A549 (cell line): Measurements from ENCODE around the gene CAP2. TPM values are rescaled to one million over a fixed set of nuclear protein-coding genes. Genes with fewer than 3 reads are reported as not detected.

ENCODE experiments used
- ATAC-seq, 2 experiments: fragments of 200-7000 bp in 1 of 2; fragments of >200 bp in 1 of 2; cut with Nextera tagmentation in 1 of 2; cut with Tn5 transposase in 1 of 2; 3 replicates each; pipeline versions ENCODE4 v1.8.0 to v1.9.1; 2018 to 2020; ENCODE audit warnings: mild to moderate bottlenecking in 1 of 2, moderate library complexity in 1 of 2
- CTCF ChIA-PET: fragments of 300-600 bp; sonication (Branson Sonifier 250); formaldehyde crosslinking; extraction: SDS; loops from one replicate; lab custom pipeline; 2021; ENCODE audit warnings: antibody characterized with exemption, inconsistent platforms; lab: Yijun Ruan, JAX
- POLR2A ChIA-PET: fragments of 350-600 bp; formaldehyde crosslinking; extraction: SDS; loops from one replicate; lab custom pipeline; 2021; ENCODE audit warnings: antibody characterized with exemption, inconsistent platforms; lab: Yijun Ruan, JAX
- DNase-seq, 2 experiments: peaks; one replicate each; pipeline versions ENCODE4 v3.0.0 to v3.0.0-alpha.2; 2011 to 2016; ENCODE audit warnings: low read depth in 1 of 2, low spot score in 1 of 2
- FAIRE-seq: peaks from 2 replicates; lab custom pipeline; 2011; peaks lifted over from hg19 to GRCh38; lab: Jason Lieb, UNC
- H3K27ac ChIP-seq, 2 experiments: fragments of >200 bp; sonication (Bioruptor Twin); formaldehyde crosslinking; 3 replicates each; pipeline ENCODE4 v1.5.1; 2016 to 2017
- H3K4me1 ChIP-seq: fragments of >200 bp; sonication (Bioruptor Twin); formaldehyde crosslinking; 3 replicates; pipeline ENCODE4 v1.6.1; 2016
- H3K4me2 ChIP-seq: fragments of >200 bp; sonication (Bioruptor Twin); formaldehyde crosslinking; 3 replicates; pipeline ENCODE4 v1.6.1; 2016
- H3K4me3 ChIP-seq: fragments of >200 bp; sonication (Bioruptor Twin); formaldehyde crosslinking; 3 replicates; pipeline ENCODE4 v1.5.1; 2016
- H3K9me3 ChIP-seq: fragments of >200 bp; sonication (Bioruptor Twin); formaldehyde crosslinking; 3 replicates; pipeline ENCODE4 v1.6.1; 2016
- BHLHE40 ChIP-seq: IDR thresholded peaks from 2 replicates; pipeline ENCODE4 v1.6.1; 2012; ENCODE audit warnings: low read depth, low read length, inconsistent platforms
- CBX8 ChIP-seq: fragments of 200-600 bp; sonication (generic); IDR thresholded peaks from 2 replicates; pipeline ENCODE4 v1.6.1; 2016
- CEBPB ChIP-seq, 2 experiments: fragments of >200 bp in 1 of 2; sonication (Bioruptor Twin) in 1 of 2; formaldehyde crosslinking in 1 of 2; IDR thresholded peaks; 2 replicates each; pipeline ENCODE4 v1.6.1; 2012 to 2016
- CHD2 ChIP-seq: fragments of 150-350 bp; IDR thresholded peaks from 2 replicates; pipeline ENCODE4 v1.6.1; 2014; ENCODE audit warnings: low read length; ENCODE audit not compliant: partially characterized antibody
- CTCF ChIP-seq: fragments of >200 bp; sonication (Bioruptor Twin); formaldehyde crosslinking; IDR thresholded peaks from 3 replicates; pipeline ENCODE4 v1.5.1; 2016
- EHF ChIP-seq: fragments of 250-450 bp; sonication (Bioruptor Pico); IDR thresholded peaks from 2 replicates; pipeline ENCODE4 v1.5.0; 2020; ENCODE audit warnings: mild to moderate bottlenecking
- ESRRA ChIP-seq: fragments of 150-350 bp; IDR thresholded peaks from 2 replicates; pipeline ENCODE4 v1.6.1; 2014; ENCODE audit warnings: mild to moderate bottlenecking, low read length, borderline replicate concordance
- FOSB ChIP-seq: fragments of 250-450 bp; sonication (Bioruptor Pico); IDR thresholded peaks from 2 replicates; pipeline ENCODE4 v1.5.0; 2020; ENCODE audit warnings: mild to moderate bottlenecking, moderate library complexity
- FOSL2 ChIP-seq, 2 experiments: fragments of 450-650 bp in 1 of 2; fragments of >200 bp in 1 of 2; sonication (Bioruptor Twin) in 1 of 2; formaldehyde crosslinking; IDR thresholded peaks; 2 replicates each; pipeline versions ENCODE4 v1.5.0 to v1.6.1; 2016 to 2020; ENCODE audit warnings: mild to moderate bottlenecking in 1 of 2, moderate library complexity in 1 of 2
- FOXS1 ChIP-seq: fragments of 250-450 bp; sonication (Bioruptor Pico); IDR thresholded peaks from 2 replicates; pipeline ENCODE4 v1.5.0; 2020; ENCODE audit warnings: mild to moderate bottlenecking, moderate library complexity
- HDAC2 ChIP-seq: fragments of 200-600 bp; sonication (generic); IDR thresholded peaks from 2 replicates; pipeline ENCODE4 v1.6.1; 2016
- HOXB5 ChIP-seq: fragments of 250-450 bp; sonication (Bioruptor Pico); IDR thresholded peaks from 2 replicates; pipeline ENCODE4 v1.5.0; 2020; ENCODE audit warnings: mild to moderate bottlenecking, moderate library complexity
- MAFK ChIP-seq: fragments of 450-650 bp; IDR thresholded peaks from 2 replicates; pipeline ENCODE4 v1.6.1; 2014; ENCODE audit not compliant: partially characterized antibody
- MYC ChIP-seq: IDR thresholded peaks from 2 replicates; pipeline ENCODE4 v1.6.1; 2012; ENCODE audit warnings: mild to moderate bottlenecking, inconsistent platforms, low read length, improper control_type of control experiment, borderline replicate concordance
- NPAS2 ChIP-seq: fragments of 250-450 bp; sonication (Bioruptor Pico); IDR thresholded peaks from 2 replicates; pipeline ENCODE4 v1.8.0; 2022; ENCODE audit warnings: mild to moderate bottlenecking, moderate library complexity, borderline replicate concordance
- RAD21 ChIP-seq, 2 experiments: fragments of >200 bp in 1 of 2; sonication (Bioruptor Twin) in 1 of 2; formaldehyde crosslinking in 1 of 2; IDR thresholded peaks in 1 of 2; conservative IDR thresholded peaks in 1 of 2; 2 replicates in 1 of 2; 3 replicates in 1 of 2; pipeline ENCODE4 v1.6.1; 2012 to 2018; ENCODE audit warnings: inconsistent platforms in 1 of 2
- RARB ChIP-seq: fragments of 250-450 bp; sonication (Bioruptor Pico); IDR thresholded peaks from 2 replicates; pipeline ENCODE4 v1.8.0; 2021; ENCODE audit warnings: mild to moderate bottlenecking, moderate library complexity
- REST ChIP-seq: fragments of 200-600 bp; sonication (generic); IDR thresholded peaks from 2 replicates; pipeline ENCODE4 v1.6.1; 2016; ENCODE audit warnings: antibody characterized with exemption, mild to moderate bottlenecking, moderate library complexity
- RFX5 ChIP-seq: fragments of 450-650 bp; IDR thresholded peaks from 2 replicates; pipeline ENCODE4 v1.7.1; 2014; ENCODE audit warnings: antibody characterized with exemption, mild to moderate bottlenecking, moderate library complexity
- TFCP2L1 ChIP-seq: fragments of 250-450 bp; sonication (Bioruptor Pico); IDR thresholded peaks from 2 replicates; pipeline ENCODE4 v1.5.0; 2021; ENCODE audit warnings: mild to moderate bottlenecking
- ZFP36 ChIP-seq: fragments of 450-650 bp; IDR thresholded peaks from 2 replicates; pipeline ENCODE4 v1.6.1; 2014; ENCODE audit warnings: borderline replicate concordance; ENCODE audit not compliant: partially characterized antibody
- ZSCAN20 ChIP-seq: fragments of 250-450 bp; sonication (Bioruptor Pico); IDR thresholded peaks from 2 replicates; pipeline ENCODE4 v1.8.0; 2022; ENCODE audit warnings: mild to moderate bottlenecking, moderate library complexity
- WGBS: methylation state at CpG from one replicate; pipeline ENCODE4 v1.1.6; 2017; ENCODE audit errors: missing lambda C conversion rate; 5-methylcytosine and 5-hydroxymethylcytosine counted together
- polyA plus RNA-seq, 4 experiments: library from polyadenylated mRNA; depleted of rRNA in 3 of 4; stranded (reverse); fragments of >200 nt; fragmentation: RNase III in 1 of 4; extraction: RNeasy Plus Mini Kit Qiagen cat#74134 plus additional on column Dnase treatment in 1 of 4; gene quantifications; 2 replicates in 3 of 4; 3 replicates in 1 of 4; pipeline ENCODE4 v1.2.3, GENCODE V29; 2011 to 2017
- TF ChIP-seq, protein P1 (sequence below): fragments of 150-350 bp; IDR thresholded peaks from 2 replicates; pipeline ENCODE4 v1.6.1; 2014; ENCODE audit warnings: low read depth, mild to moderate bottlenecking, low read length
- TF ChIP-seq, protein P2 (sequence below): fragments of >200 bp; sonication (Bioruptor Twin); formaldehyde crosslinking; IDR thresholded peaks from 3 replicates; pipeline ENCODE4 v1.6.1; 2016

Gene CAP2
- polyA plus RNA-seq, 2 of the 4 experiments (the other 2 are of a cell fraction), result 27.2 to 43.3 TPM

DNA sequence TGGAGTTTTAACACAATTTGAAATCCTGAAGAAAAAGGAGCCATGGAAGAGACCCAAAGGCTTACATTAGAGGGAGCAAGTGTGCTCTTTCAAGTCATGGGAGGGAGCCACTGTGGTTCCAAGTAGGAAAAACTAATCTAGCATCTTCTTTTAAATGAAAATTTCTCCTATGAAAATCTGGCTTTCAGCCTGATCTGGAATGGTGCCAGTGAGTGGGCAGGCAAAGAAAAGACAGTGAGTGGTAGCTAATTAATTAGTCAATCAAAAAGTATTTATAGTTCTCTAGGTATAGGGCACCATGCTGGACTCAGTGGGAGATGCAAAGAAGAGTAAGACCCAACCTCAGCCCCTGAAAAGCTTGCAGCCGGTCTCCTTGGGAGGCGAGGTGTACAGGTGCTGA, 21.9 kb downstream of the CAP2 start:
- CTCF ChIA-PET, result interaction anchor here (0.6 kb wide), 1 partner anchor 88 kb away, joined by 3 read pairs; no protein-coding TSS in a partner anchor
- TF ChIP-seq ESRRA, result no peak
- TF ChIP-seq CTCF, result no peak
- TF ChIP-seq EHF (CRISPR knock-in tag), result no peak
- TF ChIP-seq HOXB5 (CRISPR knock-in tag), result no peak
- TF ChIP-seq ZFP36, result no peak
- no peak for TF ChIP-seq MAFK
- TF ChIP-seq HDAC2, result no peak
- no peak for TF ChIP-seq MYC

DNA sequence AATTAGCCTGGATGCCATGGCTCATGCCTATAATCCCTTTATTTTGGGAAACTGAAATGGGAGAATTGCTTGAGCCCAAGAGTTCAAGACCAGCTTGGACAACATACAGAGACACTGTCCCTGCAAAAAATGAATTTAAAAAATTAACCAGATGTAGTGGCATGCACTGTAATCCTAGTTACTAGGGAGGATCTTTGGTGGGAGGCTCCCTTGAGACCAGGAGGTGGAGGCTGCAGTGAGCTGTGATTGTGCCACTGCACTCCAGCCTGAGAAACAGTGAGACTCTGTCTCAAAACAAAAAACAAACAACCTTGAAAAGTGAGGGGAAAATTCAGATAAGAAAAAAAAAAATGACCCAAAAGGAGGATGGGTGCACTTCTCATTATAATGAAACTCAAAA, 23.4 kb downstream of the CAP2 start:
- Histone ChIP-seq H3K4me2 (peak overlapping the region; percentile 86), H3K4me1 (peaks cover 69% of the 10 kb centered on the region), H3K27ac (peak overlapping the region; percentile 78 to 99), H3K4me3 (peak overlapping the region; percentile 22; the same call in 1 of the 3 replicates), H3K9me3 (no peaks in the 10 kb centered on the region)
- no peak for DNase-seq
- CTCF ChIA-PET, result interaction anchor here (1.2 kb wide), 1 partner anchor 12 kb away, joined by 3 read pairs; no protein-coding TSS in a partner anchor
- TF ChIP-seq RFX5, result no peak
- TF ChIP-seq FOXS1 (CRISPR knock-in tag), result no peak
- no peak for TF ChIP-seq RARB (CRISPR knock-in tag)
- no peak for TF ChIP-seq CHD2
- TF ChIP-seq EHF (CRISPR knock-in tag), result no peak
- no peak for TF ChIP-seq HDAC2
- POLR2A ChIA-PET, result interaction anchor here (0.6 to 1.6 kb wide), 2 partner anchors 10 to 23 kb away, joined by 3 to 5 read pairs; partner anchors contain the start of gene CAP2
- no peak for ATAC-seq
- no peak for FAIRE-seq

More for the DNA sequence above, 21.9 kb downstream of the CAP2 start:
- H3K27ac ChIP-seq, result peak overlapping the region in 1 of 2 experiments; percentile 99; a peak in 4 of 6 replicates
- POLR2A ChIA-PET, result no interaction called here
- ATAC-seq (no peak), DNase-seq (no peak), FAIRE-seq (no peak)
- peaks cover 62% of the 10 kb centered on the region for H3K4me1 ChIP-seq
- WGBS, result 97% methylated on average over 2 of the region's 2 CpGs
- no peak overlapping the region for H3K4me3 ChIP-seq
- peaks cover 4% of the 10 kb centered on the region; the same call in 1 of the 3 replicates for H3K9me3 ChIP-seq
- H3K4me2 ChIP-seq, result no peak overlapping the region

- FAIRE-seq (peak; percentile 49), ATAC-seq (peak; percentile 91 to 92), DNase-seq (peak; percentile 70 to 83)
- ChIA-PET CTCF (interaction anchor here (0.8 to 1.2 kb wide), 4 partner anchors 11 to 166 kb away, joined by 3 read pairs; no protein-coding TSS in a partner anchor), POLR2A (interaction anchor here (0.7 to 2.3 kb wide), 4 partner anchors 24 to 137 kb away, joined by 3 to 7 read pairs (median 4); partner anchors contain the start of gene CAP2)
- Histone ChIP-seq H3K4me2 (peak overlapping the region; percentile 86), H3K27ac (peak overlapping the region; percentile 78 to 99), H3K4me3 (peak overlapping the region; percentile 22; the same call in 2 of the 3 replicates), H3K4me1 (peaks cover 64% of the 10 kb centered on the region), H3K9me3 (no peaks in the 10 kb centered on the region)
- 0% methylated on average over 4 of the region's 4 CpGs for WGBS
- TF ChIP-seq REST, result no peak
- TF ChIP-seq EHF (CRISPR knock-in tag), result no peak
- no peak for TF ChIP-seq BHLHE40
- no peak for TF ChIP-seq NPAS2 (CRISPR knock-in tag)
- no peak for TF ChIP-seq TFCP2L1 (CRISPR knock-in tag)
- TF ChIP-seq FOSB (CRISPR knock-in tag), result no peak
- TF ChIP-seq FOXS1 (CRISPR knock-in tag), result no peak
- TF ChIP-seq, protein P1, sequence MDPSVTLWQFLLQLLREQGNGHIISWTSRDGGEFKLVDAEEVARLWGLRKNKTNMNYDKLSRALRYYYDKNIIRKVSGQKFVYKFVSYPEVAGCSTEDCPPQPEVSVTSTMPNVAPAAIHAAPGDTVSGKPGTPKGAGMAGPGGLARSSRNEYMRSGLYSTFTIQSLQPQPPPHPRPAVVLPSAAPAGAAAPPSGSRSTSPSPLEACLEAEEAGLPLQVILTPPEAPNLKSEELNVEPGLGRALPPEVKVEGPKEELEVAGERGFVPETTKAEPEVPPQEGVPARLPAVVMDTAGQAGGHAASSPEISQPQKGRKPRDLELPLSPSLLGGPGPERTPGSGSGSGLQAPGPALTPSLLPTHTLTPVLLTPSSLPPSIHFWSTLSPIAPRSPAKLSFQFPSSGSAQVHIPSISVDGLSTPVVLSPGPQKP, result no peak
- peak; percentile 64 for TF ChIP-seq FOSL2 (IDR thresholded peaks at IDR 0.05)
- TF ChIP-seq FOSL2 (CRISPR knock-in tag; IDR thresholded peaks at IDR 0.05), result peak; percentile 90
- TF ChIP-seq, protein P2, sequence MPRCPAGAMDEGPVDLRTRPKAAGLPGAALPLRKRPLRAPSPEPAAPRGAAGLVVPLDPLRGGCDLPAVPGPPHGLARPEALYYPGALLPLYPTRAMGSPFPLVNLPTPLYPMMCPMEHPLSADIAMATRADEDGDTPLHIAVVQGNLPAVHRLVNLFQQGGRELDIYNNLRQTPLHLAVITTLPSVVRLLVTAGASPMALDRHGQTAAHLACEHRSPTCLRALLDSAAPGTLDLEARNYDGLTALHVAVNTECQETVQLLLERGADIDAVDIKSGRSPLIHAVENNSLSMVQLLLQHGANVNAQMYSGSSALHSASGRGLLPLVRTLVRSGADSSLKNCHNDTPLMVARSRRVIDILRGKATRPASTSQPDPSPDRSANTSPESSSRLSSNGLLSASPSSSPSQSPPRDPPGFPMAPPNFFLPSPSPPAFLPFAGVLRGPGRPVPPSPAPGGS, result no peak
- TF ChIP-seq ESRRA, result no peak
- TF ChIP-seq CEBPB (IDR thresholded peaks at IDR 0.05), result peak in 1 of 2 experiments; percentile 37; a peak in 1 of 4 replicates
- TF ChIP-seq MYC, result no peak
- no peak for TF ChIP-seq ZSCAN20 (CRISPR knock-in tag)
- TF ChIP-seq CBX8, result no peak
- TF ChIP-seq HOXB5 (CRISPR knock-in tag), result no peak
- no peak for TF ChIP-seq CHD2
- peak in 1 of 2 experiments; percentile 17; a peak in 2 of 5 replicates for TF ChIP-seq RAD21 (conservative IDR thresholded peaks at IDR 0.05 in 1 of 2, IDR thresholded peaks at IDR 0.05 in 1 of 2)
Measured at GRCh38 chr6:17417817-17418216, 24.4 kb downstream of the CAP2 start.
